ENCODE data around the gene HOXA3. TPM values are rescaled to one million over a fixed set of nuclear protein-coding genes. Genes with fewer than 3 reads are reported as not detected.
A peak's percentile ranks its signal among the peaks of the same experiment; 100 is the strongest.

Gene HOXA3
- polyA plus RNA-seq, 5 donors, result 33.5 to 53.1 (median 39.9) TPM

DNA sequence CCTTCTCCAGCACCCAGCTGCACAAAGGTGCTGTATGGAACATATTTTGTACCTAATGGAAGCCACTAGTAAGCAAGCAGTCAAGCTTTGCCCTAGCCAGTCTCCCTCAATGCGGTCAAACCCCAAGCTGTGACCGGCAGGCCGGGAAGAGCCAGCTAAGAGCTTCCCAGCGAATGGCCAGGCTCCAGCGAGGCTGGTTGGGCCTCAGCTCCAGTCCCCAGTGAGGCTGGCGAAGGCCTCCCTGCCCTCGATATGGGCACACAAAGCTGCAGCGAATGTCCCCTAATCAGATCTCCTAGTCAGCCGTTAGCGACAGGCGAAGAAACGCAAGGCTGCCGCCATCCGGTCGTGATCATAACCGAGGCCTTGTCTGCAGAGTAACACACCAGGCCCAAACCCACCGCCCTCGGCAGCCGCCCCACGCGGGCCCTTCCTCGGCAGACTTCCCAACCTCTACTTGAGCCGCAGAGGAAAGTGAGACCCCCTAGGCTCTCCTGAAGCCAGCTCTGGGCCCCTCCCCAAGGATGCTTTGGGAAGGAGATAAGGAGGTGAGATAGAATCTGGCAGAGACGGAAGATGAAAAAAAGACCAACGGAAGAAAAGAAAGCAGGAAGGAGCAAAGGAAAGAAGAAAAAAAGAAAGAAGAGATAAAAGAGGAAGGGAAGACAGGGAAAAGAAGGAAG is 16.0 kb upstream of the HOXA3 start:
- DNase-seq, result no peak

DNA sequence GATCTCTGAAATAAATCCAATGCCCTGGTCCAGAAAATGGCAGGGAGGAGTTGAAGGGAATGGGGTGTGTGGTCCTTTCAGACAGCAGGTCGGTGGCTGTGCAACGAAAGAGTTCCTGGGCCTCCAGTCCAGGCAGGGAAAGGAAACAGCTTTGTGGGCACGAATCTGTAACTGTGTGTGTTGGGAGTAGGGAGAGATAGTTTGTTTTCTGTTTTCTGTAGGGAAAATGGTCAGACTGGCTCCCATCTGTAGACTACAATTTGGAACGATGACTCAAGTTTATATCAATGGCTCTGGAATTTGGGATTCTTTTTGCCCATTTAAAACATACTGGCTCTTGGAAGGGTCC is 15.5 kb upstream of the HOXA3 start:
- no peak for DNase-seq

DNA sequence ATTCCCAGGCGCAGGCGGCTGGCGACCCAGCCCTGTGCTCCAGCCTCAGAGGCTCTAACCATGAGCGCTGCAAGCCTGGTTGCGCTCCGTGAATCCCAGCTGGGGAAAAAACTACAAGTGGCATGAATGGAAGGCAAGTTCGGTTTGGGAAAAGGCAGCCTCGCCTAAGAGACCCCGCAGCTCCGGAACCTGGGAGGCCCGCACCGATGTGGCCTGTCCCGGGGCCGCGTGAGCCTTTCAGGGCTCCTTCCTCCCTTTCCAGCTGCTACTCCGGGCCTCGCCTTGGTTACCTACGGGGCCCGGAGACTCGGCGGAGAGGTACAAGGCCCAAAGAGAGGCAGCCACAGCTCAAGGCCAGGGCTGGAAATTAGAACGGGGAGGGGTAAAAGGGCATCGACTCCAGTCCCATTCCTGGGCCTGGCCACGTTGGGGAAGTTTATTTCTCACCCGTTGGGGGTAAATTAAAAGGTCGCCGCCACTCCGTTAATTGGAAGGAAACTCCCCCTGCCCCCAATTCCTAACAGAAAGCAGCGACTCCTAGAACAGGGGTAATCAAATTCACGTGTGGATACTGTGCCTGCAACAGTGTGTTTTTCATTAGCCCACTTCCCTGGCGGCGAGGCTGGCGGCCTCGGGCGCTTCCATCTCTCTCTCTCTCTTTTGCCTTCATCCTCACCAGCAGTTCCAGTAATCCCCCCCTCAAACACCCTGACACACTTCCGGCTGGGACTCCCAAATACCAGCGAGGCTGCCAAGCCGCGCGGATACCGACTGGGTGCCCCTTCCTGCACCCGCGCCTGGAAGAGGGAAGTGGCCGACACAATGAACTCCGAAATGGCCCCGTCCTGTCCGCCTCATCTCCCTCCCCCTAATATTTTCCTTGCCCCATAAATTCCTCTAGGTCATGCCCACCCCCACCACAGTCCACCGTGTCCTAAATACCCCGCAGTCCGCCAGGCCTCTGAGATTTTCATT is 14.4 kb upstream of the HOXA3 start:
- no peak for DNase-seq

DNA sequence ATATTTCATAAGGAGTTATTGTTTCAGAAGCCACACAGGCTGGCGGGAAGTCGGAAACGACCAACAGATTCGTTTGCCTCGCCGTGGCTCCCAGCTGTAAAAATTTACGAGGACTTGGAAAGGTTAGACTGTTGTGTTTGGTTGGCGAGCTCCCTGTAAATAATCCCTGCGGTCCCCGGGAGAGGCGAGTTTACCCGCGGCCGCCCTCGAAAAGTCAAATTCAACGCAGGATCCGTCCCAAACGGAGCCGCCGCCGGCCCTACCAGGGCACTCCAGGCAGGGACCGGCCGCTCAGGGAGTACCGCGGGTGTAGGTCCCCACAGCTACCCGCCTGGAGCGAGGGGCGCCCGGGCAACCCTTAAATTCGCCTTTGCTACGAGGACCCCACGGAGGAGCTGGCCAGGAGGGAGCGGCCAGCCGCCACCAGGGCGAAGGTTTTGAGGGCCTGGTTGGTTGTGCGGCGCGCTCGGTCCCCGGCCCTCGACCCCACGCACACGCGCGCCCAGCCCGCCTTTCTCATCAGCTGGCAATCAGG is 13.7 kb upstream of the HOXA3 start:
- no peak for DNase-seq

DNA sequence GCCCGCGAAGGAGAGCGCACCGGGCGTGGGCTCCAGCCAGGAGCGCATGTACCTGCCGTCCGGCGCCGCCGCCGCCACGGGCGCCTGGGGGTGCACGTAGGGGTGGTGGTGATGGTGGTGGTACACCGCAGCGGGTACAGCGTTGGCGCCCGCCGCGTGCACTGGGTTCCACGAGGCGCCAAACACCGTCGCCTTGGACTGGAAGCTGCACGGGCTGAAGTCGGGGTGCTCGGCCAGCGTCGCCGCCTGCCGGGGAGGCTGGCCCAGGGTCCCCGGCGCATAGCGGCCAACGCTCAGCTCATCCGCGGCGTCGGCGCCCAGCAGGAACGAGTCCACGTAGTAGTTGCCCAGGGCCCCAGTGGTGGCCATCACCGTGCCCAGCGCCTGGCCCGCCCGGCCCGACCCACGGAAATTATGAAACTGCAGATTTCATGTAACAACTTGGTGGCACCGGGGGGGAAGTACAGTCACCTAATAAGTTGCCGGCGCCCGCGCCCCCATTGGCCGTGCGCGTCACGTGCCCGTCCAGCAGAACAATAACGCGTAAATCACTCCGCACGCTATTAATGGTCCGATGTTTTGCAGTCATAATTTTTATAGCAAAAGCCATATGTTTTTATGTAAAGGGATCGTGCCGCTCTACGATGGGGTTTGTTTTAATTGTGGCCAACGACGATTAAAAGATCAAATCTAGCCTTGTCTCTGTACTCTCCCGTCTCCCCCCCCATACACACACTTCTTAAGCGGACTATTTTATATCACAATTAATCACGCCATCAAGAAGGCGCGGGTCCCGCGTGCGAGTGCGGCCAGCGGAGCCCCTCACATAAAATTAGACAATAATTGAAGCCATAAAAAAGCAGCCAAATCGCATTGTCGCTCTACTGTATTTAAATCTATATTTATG is 13.0 kb upstream of the HOXA3 start, which contains the start of gene HOXA9:
Gene HOXA9 (minus strand): TSS at position 449 of the 907 bp plus-strand sequence. CDS start 80 bp downstream, at position 369.
- DNase-seq, result no peak

DNA sequence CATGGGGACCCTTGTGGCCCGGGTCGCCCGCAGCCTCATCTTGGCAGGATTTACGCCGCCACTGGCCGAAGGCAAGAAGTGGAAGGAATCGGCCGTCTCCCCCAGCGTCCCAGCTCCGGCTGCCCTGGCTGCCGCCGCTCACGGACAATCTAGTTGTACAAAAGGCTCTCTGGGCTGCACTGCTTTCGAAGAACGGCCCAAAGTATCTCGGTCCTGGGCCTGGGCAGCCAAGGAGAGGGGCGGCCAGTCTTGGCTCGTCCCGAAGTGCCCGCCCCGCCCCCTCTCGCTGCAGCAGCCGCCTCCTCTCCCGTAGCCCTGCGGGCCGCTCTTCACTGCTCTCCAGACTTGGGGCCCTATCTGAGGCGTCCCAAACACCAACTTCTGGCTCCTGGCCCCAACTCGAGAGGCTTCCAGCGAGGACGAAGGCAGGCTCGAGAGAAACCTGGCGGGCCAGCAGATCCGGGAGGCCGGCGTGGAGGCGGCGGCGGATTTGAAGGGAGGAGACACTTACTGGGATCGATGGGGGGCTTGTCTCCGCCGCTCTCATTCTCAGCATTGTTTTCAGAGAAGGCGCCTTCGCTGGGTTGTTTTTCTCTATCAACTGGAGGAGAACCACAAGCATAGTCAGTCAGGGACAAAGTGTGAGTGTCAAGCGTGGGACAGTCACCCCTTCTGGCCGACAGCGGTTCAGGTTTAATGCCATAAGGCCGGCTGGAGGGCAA is 12.1 kb upstream of the HOXA3 start:
- no peak for DNase-seq

DNA sequence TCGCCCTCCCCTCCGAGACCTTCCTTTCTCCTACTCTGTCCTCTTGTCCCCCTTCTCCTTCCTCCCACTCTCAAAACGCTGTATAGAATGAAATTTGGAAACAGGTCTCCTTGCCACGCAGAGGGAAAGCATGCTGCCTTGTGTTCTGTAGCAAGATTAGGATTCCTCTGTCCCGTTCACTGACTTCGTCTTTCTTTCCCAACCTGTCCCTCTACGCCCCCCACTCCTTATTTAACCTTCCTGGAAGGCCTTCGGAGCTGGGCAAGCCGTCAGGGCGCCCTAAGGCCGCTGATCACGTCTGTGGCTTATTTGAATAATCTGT is 11.6 kb upstream of the HOXA3 start:
- no peak for DNase-seq

DNA sequence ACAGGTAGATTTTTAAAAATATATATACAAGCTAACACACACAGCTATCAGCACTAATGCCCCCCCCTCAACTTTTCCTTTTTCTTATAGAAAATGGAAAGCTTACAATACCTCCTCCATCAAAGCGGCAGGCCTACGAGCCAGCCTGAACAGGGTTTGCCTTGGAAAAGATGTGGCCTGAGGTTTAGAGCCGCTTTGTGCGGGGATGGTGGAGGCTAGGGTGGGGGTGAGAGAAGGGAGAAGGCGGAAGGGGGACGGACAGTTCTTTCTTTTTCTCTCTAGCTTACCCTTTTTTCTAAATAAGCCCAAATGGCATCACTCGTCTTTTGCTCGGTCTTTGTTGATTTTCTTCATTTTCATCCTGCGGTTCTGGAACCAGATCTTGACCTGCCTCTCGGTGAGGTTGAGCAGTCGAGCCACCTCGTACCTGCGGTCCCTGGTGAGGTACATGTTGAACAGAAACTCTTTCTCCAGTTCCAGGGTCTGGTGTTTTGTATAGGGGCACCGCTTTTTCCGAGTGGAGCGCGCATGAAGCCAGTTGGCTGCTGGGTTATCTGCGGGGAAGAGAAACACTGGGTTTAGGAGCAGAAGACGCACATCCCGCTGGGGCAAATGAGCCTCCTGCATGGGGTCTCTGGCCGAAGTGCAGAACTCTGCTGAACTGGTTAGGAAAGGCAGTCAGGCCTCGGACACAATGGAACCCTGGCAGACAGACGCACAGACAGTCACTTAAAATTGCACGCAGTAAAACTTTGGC is 11.1 kb upstream of the HOXA3 start:
- no peak for DNase-seq

DNA sequence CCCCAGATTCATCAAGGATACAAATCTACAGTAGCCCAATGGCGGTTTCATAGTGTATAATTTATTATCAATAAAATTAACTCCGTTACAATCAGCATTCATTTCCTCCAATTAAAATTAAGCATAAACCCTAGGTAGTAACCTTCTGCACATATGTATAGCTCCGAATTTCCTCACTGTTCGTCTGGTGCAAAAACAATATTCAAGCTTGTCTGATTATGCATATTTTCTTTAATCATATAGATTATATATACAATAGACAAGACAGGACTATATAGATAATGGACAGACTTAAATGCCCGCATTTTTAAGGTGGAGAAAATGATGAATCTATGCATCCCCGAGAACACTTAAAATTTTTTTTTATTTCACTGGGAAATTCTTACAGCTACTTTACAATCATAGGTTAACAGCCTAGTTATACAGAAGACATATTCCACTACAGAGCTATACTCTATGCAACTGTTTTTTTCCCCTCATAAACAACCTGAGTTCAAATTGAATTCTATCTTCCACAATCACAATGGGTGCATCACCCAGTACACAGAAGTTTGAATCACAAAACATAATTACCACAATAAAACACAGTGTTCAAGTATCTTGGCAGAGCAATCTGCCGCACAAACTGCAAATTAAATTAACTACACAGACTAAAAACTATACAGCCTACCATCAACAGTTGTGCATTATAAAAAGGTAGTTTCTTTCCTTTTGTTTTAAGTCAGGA is 10.3 kb upstream of the HOXA3 start:
- no peak for DNase-seq

DNA sequence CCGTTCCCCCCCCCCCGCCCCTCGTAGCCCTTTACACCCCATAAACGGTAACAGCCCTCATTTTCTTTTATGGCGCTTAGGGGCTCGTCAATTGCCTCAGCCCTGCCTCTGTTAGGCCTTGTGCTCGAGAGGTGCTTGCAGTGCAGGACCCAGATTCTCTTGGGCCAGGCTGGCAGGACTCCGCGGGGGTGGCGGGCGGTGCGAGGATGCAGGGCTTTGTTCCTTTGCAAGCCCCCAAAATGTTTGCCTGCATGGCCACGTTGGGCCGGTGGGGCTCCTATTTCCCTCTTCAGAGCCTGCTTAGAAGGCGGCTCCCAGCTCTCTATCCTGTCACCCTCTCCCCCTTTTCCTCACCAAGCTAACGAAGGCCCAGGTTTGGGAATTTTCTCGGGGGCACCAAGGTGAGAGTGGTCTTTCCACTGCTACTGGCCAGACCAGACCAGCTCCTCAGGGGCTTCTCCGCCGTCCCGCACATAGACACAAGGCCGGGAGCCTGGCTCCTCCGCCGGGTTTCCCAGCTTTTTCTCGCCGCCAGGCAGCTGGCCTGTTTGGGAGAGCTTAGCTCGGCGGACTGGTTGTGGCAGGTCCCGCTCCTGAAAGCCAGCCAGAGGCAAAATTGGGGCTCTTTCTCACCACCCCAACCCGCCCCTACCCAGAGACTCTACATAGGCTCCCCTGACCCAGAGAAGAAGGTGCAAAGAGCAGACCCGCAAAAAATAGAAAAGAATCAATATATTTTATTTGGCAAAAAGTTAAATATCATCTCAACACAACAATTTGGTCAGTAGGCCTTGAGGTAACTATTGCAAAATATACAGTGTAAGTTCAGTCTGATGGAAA is 9.6 kb upstream of the HOXA3 start:
- no peak for DNase-seq

DNA sequence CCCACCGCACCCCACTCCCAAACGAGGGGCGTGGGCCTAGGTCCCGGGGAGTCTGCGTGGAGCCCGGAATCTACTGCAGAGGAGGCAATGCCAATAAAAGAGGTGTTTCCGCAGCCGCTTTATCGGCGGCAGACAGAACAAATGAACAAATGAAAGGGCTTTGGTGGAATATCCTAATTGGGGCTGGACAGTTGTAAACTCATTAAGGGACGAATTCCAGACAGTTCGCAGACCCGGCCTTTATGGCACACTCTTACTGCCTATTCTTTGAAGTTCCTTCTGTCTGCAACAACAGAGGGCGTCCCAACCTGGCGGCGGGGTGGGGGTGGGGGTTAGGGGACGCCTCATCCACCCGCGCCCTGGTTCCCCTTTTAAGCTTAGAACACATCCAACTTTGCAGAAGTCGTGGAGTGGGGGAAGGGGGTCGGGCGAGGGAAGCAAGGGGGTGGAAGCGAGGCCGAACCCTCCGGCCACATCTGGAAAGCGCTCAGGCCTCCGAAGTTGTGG is 8.9 kb upstream of the HOXA3 start:
- no peak for DNase-seq

DNA sequence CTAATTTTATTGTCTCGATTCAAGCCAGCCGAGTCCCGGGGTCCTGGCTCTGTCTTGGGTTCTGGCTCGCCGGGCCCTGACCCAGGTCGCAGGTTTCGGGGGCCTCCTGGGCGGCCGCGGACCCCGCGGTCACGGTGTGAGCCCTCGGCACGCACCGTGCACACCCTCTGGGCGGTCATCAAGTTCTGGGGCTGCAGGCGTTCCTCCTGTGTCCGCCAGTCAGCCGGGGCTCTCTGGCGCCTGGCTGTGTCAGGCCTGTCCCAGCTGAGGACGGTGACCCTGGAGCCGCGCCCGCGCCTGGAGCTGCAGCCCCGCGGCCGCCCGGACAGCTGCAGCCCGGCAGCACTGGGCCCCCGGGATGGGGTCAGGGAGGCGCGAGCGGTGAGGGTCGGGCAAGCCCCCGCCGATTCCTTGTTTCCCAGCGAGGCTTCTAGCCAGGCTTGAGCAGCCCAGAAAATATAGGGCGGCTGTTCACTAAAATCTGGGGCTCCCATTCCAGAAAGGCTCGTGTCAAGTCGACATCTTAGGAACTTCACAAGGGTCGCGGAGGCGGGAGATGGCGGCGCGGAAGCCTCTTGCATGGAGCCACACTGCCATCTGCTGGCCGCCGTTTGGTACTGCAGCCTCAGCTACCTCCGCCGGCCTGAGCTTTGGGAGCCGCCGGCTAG is 8.3 kb upstream of the HOXA3 start:
- DNase-seq, result peak in 1 of 2 donors; percentile 88

DNA sequence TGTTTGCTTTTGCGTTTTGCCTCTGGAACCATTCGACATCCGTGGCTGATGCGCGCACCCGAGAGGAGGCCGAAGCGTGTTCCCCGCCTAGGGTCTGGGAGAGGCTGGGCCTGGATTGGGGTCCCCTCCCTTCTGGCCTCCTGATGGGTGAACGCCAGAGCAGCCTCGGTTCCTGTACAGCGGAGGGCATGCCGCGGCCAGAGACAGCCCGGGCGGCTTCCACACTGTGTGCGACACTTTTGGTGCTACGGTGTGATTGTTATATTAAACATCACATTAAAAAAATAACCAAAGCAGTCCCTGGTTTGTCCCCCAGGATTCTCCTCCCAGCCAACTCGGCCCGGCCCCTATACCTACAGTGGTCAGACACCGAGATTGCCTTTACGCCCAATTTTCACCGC is 7.8 kb upstream of the HOXA3 start:
- no peak for DNase-seq

DNA sequence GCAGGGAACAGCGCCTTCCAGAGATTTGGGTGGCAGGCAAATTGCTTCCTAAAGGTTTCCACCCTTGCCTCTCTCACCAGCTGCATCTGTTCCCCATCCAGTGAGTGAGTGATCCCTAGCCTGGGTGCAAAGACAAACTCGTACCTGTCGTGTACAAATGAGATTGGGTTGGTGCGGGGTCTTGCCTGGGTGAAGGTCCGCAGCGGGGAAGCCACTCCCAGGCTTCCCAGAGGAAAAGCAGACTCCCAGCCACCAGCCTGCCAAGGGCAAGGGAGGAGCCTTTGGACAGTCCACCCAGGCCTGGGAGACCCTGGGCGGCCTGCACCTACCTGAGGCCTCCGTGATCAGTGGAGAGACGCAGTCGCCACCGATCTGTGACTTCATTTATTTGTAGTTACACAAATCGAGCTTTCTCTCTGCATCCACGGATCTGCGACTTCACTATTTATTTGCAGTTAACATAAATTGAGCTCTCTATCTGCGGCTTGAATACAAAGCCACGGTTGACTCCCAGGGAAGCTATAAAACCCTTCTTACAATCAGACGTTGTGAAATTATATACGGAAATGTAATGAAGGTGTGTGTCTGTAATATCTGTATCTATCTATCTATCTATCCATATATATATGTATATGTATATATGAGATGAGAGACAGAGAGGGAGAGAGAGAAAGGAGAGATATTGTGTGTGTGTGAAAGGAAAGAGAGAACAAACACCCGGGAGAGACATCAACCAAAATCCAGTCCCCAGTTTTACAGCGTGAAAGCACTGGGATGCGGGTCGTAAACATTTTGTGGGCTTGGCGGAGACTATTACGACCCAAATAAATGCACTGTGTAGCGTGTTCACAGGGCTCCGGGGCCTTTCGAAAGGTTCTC is 7.1 kb upstream of the HOXA3 start:
- no peak for DNase-seq

DNA sequence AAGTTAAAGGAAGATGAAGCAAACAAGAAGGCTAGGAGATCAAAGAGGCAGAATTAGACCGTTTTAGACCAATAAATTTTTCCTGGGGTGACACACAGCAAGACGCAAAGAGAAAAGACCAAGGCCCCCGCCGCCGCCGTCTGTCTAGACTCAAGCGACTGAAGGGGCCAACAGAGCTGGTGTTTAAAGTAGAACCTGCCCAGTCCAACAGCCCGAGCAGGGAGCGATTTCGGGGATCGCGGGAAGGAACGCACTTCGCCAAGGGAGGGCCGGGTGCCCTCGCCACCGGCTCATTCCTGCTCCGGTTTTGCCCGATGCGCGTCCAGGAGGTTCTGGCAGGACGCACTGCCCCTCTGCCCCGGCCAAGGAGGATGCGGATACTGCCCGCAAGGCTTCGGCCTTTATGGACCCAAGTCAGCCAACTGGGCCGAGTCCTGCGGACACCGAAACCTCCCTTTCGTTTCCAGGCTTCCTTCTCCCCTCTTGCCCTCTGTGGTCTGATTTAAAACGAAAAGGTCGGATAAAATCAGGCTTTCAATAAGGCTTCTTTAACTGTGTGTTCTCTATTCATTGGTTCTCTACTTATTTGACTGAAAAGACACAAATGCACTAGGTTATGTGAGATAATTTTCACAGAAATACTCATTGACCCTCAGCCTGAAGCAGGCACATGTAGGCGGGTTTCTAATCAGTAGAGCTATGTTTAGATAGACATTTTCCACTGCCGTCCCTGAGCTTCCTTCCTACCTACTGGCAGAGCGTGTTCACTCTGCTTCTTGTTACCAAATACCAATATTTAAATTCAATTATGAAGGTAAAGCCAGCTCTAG is 6.3 kb upstream of the HOXA3 start:
- no peak for DNase-seq
